ENCODE results near the gene C3orf22.

C3orf22 gene

GRCh38 chr3:126569390-126569975, 10.8 kb upstream of the C3orf22 start:
- Mint-ChIP-seq H3K27ac (no peak overlapping the region), H3K9me3 (no peaks in the 10 kb centered on the region), H3K27me3 (peaks cover 7% of the 10 kb centered on the region), H3K4me1 (no peaks in the 10 kb centered on the region), H3K4me3 (no peak overlapping the region), H3K36me3 (no peaks in the 10 kb centered on the region)

DNA sequence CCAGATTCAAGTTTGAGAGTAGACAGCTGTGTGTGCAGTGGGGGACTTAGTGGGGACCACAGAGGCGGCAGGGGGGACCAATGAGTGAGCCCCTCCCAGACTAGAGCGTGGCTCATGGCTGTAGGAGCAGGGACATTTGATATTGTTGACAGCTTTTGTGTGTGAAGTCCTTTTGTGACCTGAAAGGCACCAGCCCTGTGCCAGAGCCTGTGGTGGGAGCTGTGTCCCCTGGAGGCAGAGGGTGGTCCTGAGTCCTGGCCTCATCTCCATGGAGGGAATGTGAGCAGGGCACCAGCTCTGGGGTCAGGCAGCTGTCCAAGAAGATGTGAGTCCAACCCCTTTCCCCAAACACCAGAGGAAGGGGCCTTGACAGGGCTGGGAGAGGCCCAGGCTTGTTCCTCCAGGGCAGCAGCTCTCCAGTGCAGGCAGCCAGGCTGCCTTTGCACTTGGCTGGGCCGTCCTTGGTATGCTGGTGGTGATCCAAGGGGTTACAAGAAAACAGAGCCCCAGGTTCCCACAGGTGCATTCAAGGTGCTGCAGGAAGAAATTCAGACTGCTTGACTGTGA, 10.1 kb upstream of the C3orf22 start:
- H3K9me3 Mint-ChIP-seq: no peaks in the 10 kb centered on the region

DNA sequence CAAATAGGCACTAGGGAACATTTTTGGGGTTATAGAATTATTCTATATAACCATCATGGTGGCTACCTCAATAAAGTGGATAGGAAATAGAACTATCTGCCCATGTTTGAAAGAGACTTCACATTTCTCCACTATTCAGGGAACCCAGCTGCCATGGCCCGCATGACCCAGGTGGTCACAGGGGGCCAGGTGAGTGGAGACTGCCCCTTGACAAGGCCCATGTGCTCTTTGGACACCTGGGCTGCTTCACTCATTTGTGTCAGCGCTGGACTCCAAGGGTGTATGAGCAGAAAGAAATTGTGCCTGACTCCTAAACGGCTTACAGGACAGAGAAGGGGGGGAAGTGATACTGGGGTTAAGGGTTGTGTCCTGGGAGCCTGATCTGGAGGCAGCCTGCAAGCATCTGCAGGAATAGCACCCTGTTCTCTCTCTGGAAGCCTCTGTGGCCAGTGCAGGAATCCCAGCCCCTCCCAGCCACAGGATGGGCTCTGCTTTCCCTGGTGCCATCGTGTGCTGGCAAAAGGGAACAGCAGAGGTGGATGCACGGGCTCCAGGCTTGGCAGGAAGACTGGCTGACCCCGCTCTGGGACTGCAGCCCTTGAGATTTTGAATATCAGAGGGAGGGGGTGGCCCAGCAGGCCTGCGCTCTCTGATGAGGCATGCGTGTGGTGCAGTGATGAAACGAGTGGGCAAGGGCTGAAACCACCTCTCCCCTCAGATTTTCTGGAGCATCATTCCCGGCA, 9.1 kb upstream of the C3orf22 start:
- no peaks in the 10 kb centered on the region for H3K36me3 Mint-ChIP-seq
- no peaks in the 10 kb centered on the region for H3K4me1 Mint-ChIP-seq
- H3K4me3 Mint-ChIP-seq: no peak overlapping the region
- no peak overlapping the region for H3K27ac Mint-ChIP-seq
- peaks cover 7% of the 10 kb centered on the region for H3K27me3 Mint-ChIP-seq
- peaks cover 1% of the 10 kb centered on the region for H3K9me3 Mint-ChIP-seq

More for the DNA sequence above, 10.1 kb upstream of the C3orf22 start:
- no peak overlapping the region for H3K4me3 Mint-ChIP-seq
- no peak overlapping the region for H3K27ac Mint-ChIP-seq
- no peaks in the 10 kb centered on the region for H3K36me3 Mint-ChIP-seq
- H3K4me1 Mint-ChIP-seq: no peaks in the 10 kb centered on the region
- peaks cover 7% of the 10 kb centered on the region for H3K27me3 Mint-ChIP-seq

- H3K4me3 Mint-ChIP-seq: no peak overlapping the region
- peaks cover 7% of the 10 kb centered on the region for H3K27me3 Mint-ChIP-seq
- peaks cover 15% of the 10 kb centered on the region for H3K9me3 Mint-ChIP-seq
- H3K27ac Mint-ChIP-seq: no peak overlapping the region
- H3K36me3 Mint-ChIP-seq: no peaks in the 10 kb centered on the region
- H3K4me1 Mint-ChIP-seq: no peaks in the 10 kb centered on the region
Observed at GRCh38 chr3:126562737-126563276, 4.1 kb upstream of the C3orf22 start.

GRCh38 chr3:126557761-126558160, 971 bp downstream of the C3orf22 start:
- Mint-ChIP-seq H3K4me3 (no peak overlapping the region), H3K36me3 (no peaks in the 10 kb centered on the region), H3K9me3 (peaks cover 13% of the 10 kb centered on the region), H3K4me1 (no peaks in the 10 kb centered on the region), H3K27ac (no peak overlapping the region), H3K27me3 (no peaks in the 10 kb centered on the region)

DNA sequence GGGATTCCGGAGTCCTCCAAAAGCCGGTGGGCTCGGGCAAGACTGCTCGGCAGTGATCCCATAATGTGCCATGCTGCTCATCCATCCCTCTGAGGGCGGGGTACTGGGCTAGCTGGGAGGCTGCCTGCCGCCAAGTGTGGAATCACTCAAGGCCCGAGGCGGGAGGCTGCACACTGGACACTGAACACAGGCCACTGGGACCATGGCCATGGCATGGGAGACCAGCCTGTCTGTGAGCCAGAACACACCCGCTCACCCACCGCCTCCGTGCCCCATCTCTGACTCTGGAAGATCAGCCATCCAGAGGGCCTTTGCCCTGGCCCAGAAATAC, 1.4 kb downstream of the C3orf22 start:
- Mint-ChIP-seq H3K27me3 (no peaks in the 10 kb centered on the region), H3K36me3 (no peaks in the 10 kb centered on the region), H3K9me3 (peaks cover 10% of the 10 kb centered on the region), H3K4me3 (no peak overlapping the region), H3K27ac (no peak overlapping the region), H3K4me1 (no peaks in the 10 kb centered on the region)

GRCh38 chr3:126556637-126557414, 1.9 kb downstream of the C3orf22 start:
- no peak overlapping the region for H3K27ac Mint-ChIP-seq
- no peaks in the 10 kb centered on the region for H3K27me3 Mint-ChIP-seq
- H3K36me3 Mint-ChIP-seq: no peaks in the 10 kb centered on the region
- H3K4me3 Mint-ChIP-seq: no peak overlapping the region
- no peaks in the 10 kb centered on the region for H3K4me1 Mint-ChIP-seq
- H3K9me3 Mint-ChIP-seq: peaks cover 4% of the 10 kb centered on the region

DNA sequence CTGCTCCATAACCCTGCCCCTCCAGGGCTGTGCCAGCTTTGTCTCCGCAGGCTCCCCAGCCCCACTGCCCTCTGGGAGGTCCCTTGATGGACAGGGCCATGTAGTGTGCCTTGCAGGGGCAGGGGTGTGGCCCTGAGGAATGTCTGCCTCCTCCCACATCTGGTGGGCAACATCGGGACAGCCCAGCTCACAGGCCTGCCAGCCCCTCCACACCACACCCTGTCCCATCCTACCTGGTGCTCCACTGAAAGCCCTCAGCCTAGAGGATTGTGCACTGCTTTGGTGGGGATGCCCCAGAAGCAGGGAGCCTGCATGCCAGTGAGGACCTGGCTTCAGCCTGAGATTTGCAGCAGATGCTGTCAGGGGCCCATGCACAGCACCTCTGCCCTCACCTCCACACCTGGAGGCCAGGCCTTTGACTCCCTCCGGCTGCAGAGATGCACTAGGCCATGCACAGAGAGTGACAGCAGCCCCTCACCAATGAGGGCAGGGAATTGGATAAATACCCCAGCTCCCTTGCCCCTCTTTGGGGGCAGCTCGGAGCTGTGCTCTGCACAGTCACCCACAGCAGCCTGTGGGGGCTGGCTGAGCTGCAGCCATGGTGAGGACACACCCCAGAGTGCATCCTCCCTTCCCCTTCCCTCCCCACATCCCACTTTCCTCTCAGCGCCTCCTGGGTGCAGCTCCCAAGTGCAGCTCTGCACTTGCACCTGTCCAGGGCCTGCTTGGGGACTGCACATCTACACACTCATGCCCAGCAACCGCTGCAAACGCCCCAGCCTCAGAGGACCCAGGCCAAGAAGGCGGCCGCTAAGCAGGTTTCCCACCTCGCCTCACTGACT, 2.7 kb downstream of the C3orf22 start:
- Mint-ChIP-seq H3K27ac (no peak overlapping the region), H3K27me3 (peaks cover under 1% of the 10 kb centered on the region), H3K4me1 (no peaks in the 10 kb centered on the region), H3K36me3 (no peaks in the 10 kb centered on the region), H3K4me3 (no peak overlapping the region), H3K9me3 (no peaks in the 10 kb centered on the region)

- Mint-ChIP-seq H3K27me3 (peaks cover 1% of the 10 kb centered on the region), H3K4me1 (no peaks in the 10 kb centered on the region), H3K27ac (no peak overlapping the region), H3K36me3 (no peaks in the 10 kb centered on the region), H3K4me3 (no peak overlapping the region), H3K9me3 (no peaks in the 10 kb centered on the region)
Observed at GRCh38 chr3:126554560-126555525, 3.9 kb downstream of the C3orf22 start.

GRCh38 chr3:126553284-126554084, 5.2 kb downstream of the C3orf22 start:
- Mint-ChIP-seq H3K9me3 (no peaks in the 10 kb centered on the region), H3K27me3 (peaks cover 1% of the 10 kb centered on the region), H3K4me1 (no peaks in the 10 kb centered on the region), H3K4me3 (no peak overlapping the region), H3K36me3 (no peaks in the 10 kb centered on the region), H3K27ac (no peak overlapping the region)

GRCh38 chr3:126552688-126553283, 5.9 kb downstream of the C3orf22 start:
- Mint-ChIP-seq H3K9me3 (no peaks in the 10 kb centered on the region), H3K27ac (no peak overlapping the region), H3K4me3 (no peak overlapping the region), H3K27me3 (peaks cover 1% of the 10 kb centered on the region), H3K4me1 (no peaks in the 10 kb centered on the region), H3K36me3 (no peaks in the 10 kb centered on the region)

- Mint-ChIP-seq H3K27ac (no peak overlapping the region), H3K36me3 (no peaks in the 10 kb centered on the region), H3K4me3 (no peak overlapping the region), H3K27me3 (peaks cover 1% of the 10 kb centered on the region), H3K4me1 (no peaks in the 10 kb centered on the region), H3K9me3 (no peaks in the 10 kb centered on the region)
Observed at GRCh38 chr3:126551839-126552687, 6.7 kb downstream of the C3orf22 start.
